ENCODE data around the gene ABCC6.
A peak's percentile ranks its signal among the peaks of the same experiment; 100 is the strongest.
"Not testable (repeated sequence)": the region's sequence is repeated elsewhere in the genome, so short reads cannot be mapped to it uniquely, and the experiment has no call there.

ABCC6 gene

DNA sequence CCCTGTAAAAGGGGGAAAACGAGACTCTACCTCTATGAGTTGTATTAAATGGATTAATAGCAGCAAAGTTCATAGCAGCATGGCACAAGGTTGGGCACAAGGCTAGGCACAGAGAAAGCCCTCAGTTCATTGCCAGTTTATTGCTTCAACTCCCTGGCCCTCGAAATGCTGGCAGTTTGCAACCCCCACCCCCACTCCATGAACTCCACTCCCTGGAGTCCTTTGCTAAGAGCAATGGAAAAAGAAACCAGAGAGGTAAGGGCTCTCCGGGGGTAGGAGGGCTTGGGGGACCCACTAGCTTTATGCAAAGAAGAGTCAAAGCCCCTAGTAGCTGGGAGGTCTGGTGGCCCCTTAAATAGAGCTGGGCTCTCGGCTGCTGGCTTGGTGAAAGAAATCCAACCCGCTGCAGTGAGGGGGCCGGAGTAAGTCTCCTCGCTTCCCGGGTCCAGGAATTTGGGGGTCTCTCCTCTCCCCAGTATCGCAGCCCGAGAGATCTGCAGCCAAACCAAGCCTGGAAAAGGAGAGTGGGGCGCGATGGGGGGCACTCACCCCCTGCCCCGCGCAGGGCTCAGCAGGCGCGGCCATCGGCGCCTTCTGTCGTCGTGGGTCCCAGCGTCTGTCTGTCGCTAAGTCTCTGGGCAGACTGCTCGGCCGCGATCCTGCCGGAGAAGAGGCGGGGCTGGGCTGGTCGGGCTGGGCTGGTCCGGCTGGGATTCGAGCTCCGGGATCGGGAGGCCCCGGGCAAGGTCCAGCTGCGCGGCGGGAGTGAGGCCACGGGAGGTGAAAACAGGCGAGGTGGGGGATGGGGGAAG is at the start of gene ABCC6:
TSS of gene ABCC6 (minus strand) at position 645 of the 812 bp plus-strand sequence. CDS start at position 585, 60 bp downstream.
- peak within 1 kb of the TSS; percentile 27 for H3K4me3 ChIP-seq (ENCODE audit: low read length)
- H3K36me3 ChIP-seq (ENCODE audit: control insufficient read depth, insufficient read depth, low read length); H3K27ac ChIP-seq (ENCODE audit: low read depth, low read length); H3K27me3 ChIP-seq (ENCODE audit: control insufficient read depth, insufficient read depth, low read length); H3K4me1 ChIP-seq (ENCODE audit: control insufficient read depth, insufficient read depth, low read length); H3K9ac ChIP-seq (ENCODE audit: low read length): not testable (repeated sequence)

GRCh38 chr16:16272573-16273221 is 49.4 kb upstream of the ABCC6 start:
- H3K4me1 ChIP-seq (ENCODE audit: control insufficient read depth, insufficient read depth, low read length); H3K36me3 ChIP-seq (ENCODE audit: control insufficient read depth, insufficient read depth, low read length); H3K27me3 ChIP-seq (ENCODE audit: control insufficient read depth, insufficient read depth, low read length); H3K4me3 ChIP-seq (ENCODE audit: low read length); H3K9ac ChIP-seq (ENCODE audit: low read length); H3K27ac ChIP-seq (ENCODE audit: low read depth, low read length): not testable (repeated sequence)

- not testable (repeated sequence) for H3K27ac ChIP-seq (ENCODE audit: low read depth, low read length); H3K9ac ChIP-seq (ENCODE audit: low read length); H3K4me3 ChIP-seq (ENCODE audit: low read length); H3K27me3 ChIP-seq (ENCODE audit: control insufficient read depth, insufficient read depth, low read length); H3K36me3 ChIP-seq (ENCODE audit: control insufficient read depth, insufficient read depth, low read length); H3K4me1 ChIP-seq (ENCODE audit: control insufficient read depth, insufficient read depth, low read length)
These were observed 48.4 kb upstream of the ABCC6 start for GRCh38 chr16:16271658-16272057.

GRCh38 chr16:16268185-16268808 is 45.0 kb upstream of the ABCC6 start:
- H3K27ac ChIP-seq (ENCODE audit: low read depth, low read length); H3K36me3 ChIP-seq (ENCODE audit: control insufficient read depth, insufficient read depth, low read length): not testable (repeated sequence)

DNA sequence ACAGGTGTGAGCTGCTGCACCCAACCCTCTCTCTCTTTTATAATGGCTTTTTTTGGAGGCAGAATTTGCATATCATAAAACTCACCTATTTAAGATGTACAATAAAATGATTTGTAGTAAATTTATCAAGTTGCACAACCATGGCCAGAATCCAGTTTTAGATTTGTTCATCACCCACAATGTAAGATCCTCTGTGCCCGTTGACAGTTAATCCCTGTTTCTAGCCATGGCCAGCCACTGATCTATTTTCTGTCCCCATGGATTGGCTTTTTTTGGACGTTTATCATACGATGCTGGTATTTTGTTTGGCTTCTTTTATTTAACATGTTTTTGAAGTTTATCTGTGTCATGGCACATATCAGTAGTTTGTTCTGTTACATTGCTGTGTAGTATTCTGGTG is 44.4 kb upstream of the ABCC6 start:
- H3K4me1 ChIP-seq (ENCODE audit: control insufficient read depth, insufficient read depth, low read length); H3K4me3 ChIP-seq (ENCODE audit: low read length); H3K27me3 ChIP-seq (ENCODE audit: control insufficient read depth, insufficient read depth, low read length); H3K36me3 ChIP-seq (ENCODE audit: control insufficient read depth, insufficient read depth, low read length); H3K9ac ChIP-seq (ENCODE audit: low read length); H3K27ac ChIP-seq (ENCODE audit: low read depth, low read length): not testable (repeated sequence)

More at GRCh38 chr16:16268185-16268808, 45.0 kb upstream of the ABCC6 start:
- H3K4me3 ChIP-seq (ENCODE audit: low read length); H3K9ac ChIP-seq (ENCODE audit: low read length); H3K4me1 ChIP-seq (ENCODE audit: control insufficient read depth, insufficient read depth, low read length); H3K27me3 ChIP-seq (ENCODE audit: control insufficient read depth, insufficient read depth, low read length): not testable (repeated sequence)

DNA sequence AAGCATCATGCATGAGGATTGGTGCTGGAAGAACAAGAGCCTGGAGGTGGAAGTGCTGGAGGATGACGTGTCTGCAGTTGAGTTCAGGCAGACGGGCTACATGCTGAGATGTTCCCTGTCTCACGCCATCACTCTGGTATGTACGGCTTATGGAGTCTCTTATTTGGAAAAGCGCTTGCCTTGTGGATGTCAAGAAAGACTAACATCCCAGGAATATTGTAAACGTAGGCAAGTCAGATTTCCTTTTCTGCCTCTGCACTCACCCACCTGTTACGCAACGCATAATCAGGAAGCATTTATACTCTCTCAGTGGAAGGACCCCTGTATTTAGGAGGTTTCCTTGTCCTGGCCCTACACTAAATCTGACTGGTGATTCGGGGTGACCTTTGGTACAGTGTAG is 41.8 kb upstream of the ABCC6 start:
- H3K36me3 ChIP-seq (ENCODE audit: control insufficient read depth, insufficient read depth, low read length); H3K27me3 ChIP-seq (ENCODE audit: control insufficient read depth, insufficient read depth, low read length); H3K4me3 ChIP-seq (ENCODE audit: low read length); H3K9ac ChIP-seq (ENCODE audit: low read length); H3K4me1 ChIP-seq (ENCODE audit: control insufficient read depth, insufficient read depth, low read length): not testable (repeated sequence)
- H3K27ac ChIP-seq (ENCODE audit: low read depth, low read length) = peak overlapping the region; percentile 37

- H3K4me1 ChIP-seq (ENCODE audit: control insufficient read depth, insufficient read depth, low read length); H3K27ac ChIP-seq (ENCODE audit: low read depth, low read length); H3K36me3 ChIP-seq (ENCODE audit: control insufficient read depth, insufficient read depth, low read length); H3K27me3 ChIP-seq (ENCODE audit: control insufficient read depth, insufficient read depth, low read length); H3K4me3 ChIP-seq (ENCODE audit: low read length); H3K9ac ChIP-seq (ENCODE audit: low read length): not testable (repeated sequence)
These were observed 40.7 kb upstream of the ABCC6 start for GRCh38 chr16:16263947-16264346.

DNA sequence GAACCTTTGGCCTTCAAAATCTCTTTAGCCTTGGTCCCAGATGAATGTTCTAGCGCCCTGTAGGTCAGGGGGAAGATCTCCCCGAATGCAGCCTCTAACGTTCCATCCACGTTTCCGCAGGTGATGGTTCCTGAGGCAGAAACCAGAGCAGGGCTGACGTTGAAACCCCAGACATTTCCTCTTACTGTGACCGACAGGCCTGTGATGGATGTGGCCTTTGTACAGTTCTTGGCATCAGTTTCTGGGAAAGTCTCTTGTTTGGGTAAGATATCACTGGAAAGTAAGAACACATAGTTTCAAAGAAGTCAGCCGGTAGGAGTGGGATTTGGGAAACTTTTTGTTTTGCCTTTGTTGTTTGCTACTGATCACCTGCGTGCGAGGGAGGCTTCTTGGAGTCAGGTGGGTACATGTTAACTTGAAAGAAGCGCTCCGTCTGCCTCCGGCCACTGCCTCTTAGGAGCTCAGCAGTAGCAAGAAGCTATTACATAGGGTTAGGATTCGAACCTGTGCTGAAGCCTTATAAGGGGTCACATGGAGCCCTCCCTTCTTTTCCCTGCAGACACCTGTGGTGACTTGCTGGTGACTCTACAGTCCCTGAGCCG is 39.8 kb upstream of the ABCC6 start:
- not testable (repeated sequence) for H3K27me3 ChIP-seq (ENCODE audit: control insufficient read depth, insufficient read depth, low read length); H3K9ac ChIP-seq (ENCODE audit: low read length); H3K27ac ChIP-seq (ENCODE audit: low read depth, low read length); H3K4me1 ChIP-seq (ENCODE audit: control insufficient read depth, insufficient read depth, low read length); H3K36me3 ChIP-seq (ENCODE audit: control insufficient read depth, insufficient read depth, low read length); H3K4me3 ChIP-seq (ENCODE audit: low read length)

DNA sequence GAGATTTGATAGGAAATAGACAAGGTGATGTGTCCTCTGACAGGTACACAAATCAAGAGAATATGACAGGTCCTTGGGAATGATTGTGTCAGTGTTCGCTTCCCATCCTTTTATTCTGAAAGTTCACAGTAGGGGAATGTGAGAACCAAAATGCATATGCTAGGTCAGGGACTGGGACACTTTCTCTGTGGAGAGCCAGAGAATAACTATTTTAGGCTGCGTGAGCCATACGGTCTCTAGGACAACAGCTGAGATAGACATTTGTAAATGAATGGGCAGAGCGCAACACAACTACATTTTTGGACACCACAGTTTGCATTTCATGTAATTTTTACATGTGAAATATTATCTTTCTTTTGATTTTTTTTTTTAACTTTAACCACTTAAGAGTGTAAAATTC is 36.7 kb upstream of the ABCC6 start:
- not testable (repeated sequence) for H3K4me3 ChIP-seq (ENCODE audit: low read length); H3K36me3 ChIP-seq (ENCODE audit: control insufficient read depth, insufficient read depth, low read length); H3K27ac ChIP-seq (ENCODE audit: low read depth, low read length); H3K27me3 ChIP-seq (ENCODE audit: control insufficient read depth, insufficient read depth, low read length); H3K4me1 ChIP-seq (ENCODE audit: control insufficient read depth, insufficient read depth, low read length); H3K9ac ChIP-seq (ENCODE audit: low read length)

DNA sequence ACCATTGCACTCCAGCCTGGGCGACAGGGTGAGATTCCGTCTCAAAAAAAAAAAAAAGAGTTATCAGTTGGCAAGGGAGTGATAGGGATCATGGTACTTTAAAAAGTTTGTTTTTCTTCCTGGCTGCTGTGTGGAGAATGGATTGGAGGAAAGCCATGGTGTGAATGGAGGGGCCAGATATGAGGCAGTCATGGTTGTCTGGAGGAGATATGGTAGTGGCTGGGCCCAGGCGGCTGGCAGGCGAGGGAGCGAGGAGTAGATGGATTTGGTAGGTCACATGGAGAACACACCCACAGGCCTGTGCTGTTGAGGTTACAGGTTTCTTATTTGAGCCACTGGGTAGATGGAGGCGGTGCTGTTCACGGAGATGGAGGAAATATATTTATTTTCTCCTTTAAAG is 35.5 kb upstream of the ABCC6 start:
- not testable (repeated sequence) for H3K36me3 ChIP-seq (ENCODE audit: control insufficient read depth, insufficient read depth, low read length); H3K4me1 ChIP-seq (ENCODE audit: control insufficient read depth, insufficient read depth, low read length); H3K27ac ChIP-seq (ENCODE audit: low read depth, low read length); H3K4me3 ChIP-seq (ENCODE audit: low read length); H3K9ac ChIP-seq (ENCODE audit: low read length); H3K27me3 ChIP-seq (ENCODE audit: control insufficient read depth, insufficient read depth, low read length)

DNA sequence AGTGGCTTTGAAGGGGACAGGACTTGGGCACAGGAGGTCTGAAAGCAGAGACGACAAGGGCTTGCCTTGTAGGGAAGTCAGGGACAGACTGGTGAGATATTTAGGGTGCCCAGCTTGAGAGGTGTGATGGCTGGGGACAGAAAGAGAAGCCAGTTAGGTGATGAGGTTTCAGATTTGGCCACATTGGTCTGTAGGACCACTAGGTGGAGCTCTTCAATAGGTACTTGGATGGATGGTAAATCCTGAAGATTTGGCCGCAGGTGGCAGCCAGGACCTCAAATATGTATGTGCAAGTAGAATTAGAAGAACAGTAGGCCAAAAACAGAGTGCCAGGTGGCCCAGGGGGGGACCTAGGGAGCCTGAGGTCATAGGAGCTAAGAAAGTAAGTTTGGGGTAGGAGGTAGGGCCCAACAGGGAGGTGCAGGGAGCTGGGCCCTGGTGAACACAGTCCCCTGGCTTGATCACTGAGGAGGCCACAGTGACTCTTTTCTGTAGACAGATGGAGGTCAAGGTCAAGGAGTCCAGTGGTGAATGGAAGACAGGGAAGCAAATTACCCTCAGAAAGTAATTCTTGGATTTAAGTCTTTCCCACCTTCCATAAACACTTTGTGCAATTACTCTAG is 34.1 kb upstream of the ABCC6 start:
- H3K9ac ChIP-seq (ENCODE audit: low read length); H3K27ac ChIP-seq (ENCODE audit: low read depth, low read length); H3K27me3 ChIP-seq (ENCODE audit: control insufficient read depth, insufficient read depth, low read length); H3K4me3 ChIP-seq (ENCODE audit: low read length); H3K36me3 ChIP-seq (ENCODE audit: control insufficient read depth, insufficient read depth, low read length); H3K4me1 ChIP-seq (ENCODE audit: control insufficient read depth, insufficient read depth, low read length): not testable (repeated sequence)

- H3K9ac ChIP-seq (ENCODE audit: low read length); H3K4me1 ChIP-seq (ENCODE audit: control insufficient read depth, insufficient read depth, low read length); H3K27ac ChIP-seq (ENCODE audit: low read depth, low read length); H3K36me3 ChIP-seq (ENCODE audit: control insufficient read depth, insufficient read depth, low read length); H3K27me3 ChIP-seq (ENCODE audit: control insufficient read depth, insufficient read depth, low read length); H3K4me3 ChIP-seq (ENCODE audit: low read length): not testable (repeated sequence)
These were observed 29.1 kb upstream of the ABCC6 start for GRCh38 chr16:16252377-16252776.

Data from rectal smooth muscle tissue (tissue), 1 donor.